ENCODE measurements around the gene EVA1C.
"Not testable (repeated sequence)": the region's sequence is repeated elsewhere in the genome, so short reads cannot be mapped to it uniquely, and the experiment has no call there.

Gene EVA1C

DNA sequence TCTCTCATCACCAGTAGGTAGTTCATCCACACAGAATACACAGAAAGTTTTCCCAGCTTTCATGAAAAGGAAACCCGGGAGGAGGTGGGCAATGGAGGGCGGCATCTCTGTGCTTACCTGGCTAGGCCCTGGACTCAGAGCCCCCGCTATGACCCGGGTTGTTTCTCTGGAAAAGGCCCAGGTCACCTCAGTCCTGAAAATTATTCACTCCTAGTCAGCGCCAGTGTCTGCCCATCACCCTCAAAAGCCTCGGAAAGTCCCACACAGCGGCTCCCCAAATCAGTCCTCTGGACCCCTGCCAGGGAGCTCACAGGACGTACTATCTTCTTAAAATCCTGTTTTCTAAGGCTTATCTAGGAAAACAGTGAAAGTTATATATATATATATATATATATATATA lies 121.6 kb downstream of the EVA1C start:
- DNase-seq = no peak

DNA sequence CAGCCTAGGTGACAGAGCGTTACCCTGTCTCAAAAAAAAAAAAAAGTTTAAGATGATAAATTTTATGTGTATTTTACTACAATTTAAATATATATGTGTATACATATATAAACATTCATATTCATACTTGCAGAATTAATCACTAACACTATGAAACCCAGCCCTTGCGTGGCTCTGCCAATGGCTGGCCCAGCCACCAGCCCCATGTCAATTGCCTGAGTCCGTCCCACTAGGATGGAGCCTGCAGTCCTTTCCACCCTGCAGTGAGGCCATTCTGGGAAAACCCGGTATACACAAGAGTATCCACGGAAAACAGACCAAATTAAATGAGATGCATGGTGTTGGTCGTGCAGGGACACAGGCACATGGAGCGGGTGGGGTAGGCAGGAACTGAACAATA lies 123.1 kb downstream of the EVA1C start:
- no peak for DNase-seq

DNA sequence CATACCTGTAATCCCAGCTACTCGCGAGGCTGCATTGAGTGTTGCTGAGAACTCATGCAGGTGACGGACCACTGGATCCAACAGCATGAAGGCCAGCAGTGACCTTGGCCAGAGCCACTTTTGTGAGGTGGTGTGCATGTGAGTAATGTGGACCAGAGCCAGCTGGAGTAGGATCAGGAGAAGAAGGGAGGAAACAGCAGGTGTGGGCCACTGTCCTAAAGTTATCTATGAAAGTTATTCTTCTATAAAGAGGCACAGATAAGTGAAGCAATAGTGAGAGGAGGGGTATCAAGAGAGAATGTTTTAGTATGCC lies 125.0 kb downstream of the EVA1C start:
- no peak for DNase-seq

DNA sequence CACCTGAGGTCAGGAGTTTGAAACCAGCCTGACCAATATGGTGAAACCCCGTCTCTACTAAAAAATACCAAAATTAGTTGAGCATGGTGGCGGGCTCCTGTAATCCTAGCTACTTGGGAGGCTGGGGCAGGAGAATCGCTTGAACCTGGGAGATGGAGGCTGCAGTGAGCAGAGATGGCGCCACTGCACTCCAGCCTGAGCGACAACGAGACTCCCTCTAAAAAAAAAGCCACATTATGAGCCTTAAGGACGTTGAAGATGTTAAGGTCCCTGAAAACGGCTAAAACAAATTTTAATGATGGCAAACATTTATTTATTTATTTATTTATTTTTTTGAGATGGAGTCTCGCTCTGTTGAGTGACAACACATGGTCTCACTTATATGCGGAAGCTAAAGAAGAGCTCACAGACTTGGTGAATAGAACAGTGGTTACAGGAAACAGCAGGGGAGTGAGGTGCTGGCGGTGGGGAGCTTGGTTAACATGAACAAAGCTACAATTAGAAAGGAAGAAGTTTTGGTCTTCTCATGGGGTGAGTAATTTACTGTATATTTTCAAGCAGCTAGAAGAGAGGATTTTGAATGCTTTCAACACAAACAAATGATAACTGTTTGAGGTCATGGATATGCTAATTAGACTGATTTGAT lies 125.8 kb downstream of the EVA1C start:
- DNase-seq = no peak

DNA sequence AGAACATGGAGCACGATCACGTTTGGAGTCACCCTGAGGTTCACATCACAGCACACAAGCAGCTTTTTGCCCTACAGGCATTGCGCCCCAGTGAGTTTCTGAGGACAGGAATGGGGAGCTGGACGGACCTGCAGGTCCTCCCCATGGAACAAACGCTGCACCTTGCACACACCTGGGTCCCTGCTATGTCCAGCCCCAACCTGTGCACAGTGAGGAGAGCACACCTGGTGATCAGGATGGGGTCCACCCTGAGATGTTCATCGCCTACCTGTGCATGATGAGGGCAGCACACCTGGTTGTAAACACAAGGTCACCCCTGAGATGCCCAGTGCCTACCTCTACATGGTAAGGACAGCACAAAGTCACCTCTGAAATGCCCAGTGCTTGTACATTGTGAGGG lies 126.9 kb downstream of the EVA1C start:
- DNase-seq = no peak

DNA sequence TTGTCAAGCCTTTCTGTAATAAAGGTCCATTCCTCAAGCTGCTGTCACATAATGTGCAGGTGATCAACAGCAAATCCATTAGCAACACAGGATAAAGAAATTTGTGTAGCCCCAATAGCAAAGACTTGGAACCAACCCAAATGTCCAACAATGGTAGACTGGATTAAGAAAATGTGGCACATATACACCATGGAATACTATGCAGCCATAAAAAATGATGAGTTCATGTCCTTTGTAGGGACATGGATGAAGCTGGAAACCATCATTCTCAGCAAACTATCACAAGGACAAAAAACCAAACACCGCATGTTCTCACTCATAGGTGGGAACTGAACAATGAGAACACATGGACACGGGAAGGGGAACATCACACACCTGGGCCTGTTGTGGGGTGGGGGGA lies 130.6 kb downstream of the EVA1C start:
- not testable (repeated sequence) for DNase-seq

DNA sequence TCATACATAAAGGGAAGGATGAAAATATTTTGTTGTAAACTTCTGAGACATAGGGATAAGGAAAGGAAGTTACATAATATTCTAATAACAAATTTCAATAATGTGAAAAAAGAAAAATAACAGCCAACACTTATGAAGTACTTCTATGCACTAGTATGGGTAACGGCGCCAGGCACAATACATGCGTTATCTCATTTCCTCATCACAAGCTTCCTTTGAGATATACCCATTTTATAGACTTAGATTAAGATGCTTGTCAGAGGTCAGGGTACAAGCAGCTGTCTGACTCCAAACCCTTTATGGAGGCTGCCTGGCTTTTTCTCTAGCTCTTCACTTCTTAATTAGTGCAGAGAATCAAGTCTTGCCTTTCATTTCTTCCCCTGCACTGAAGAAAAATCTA lies 131.5 kb downstream of the EVA1C start:
- no peak for DNase-seq

DNA sequence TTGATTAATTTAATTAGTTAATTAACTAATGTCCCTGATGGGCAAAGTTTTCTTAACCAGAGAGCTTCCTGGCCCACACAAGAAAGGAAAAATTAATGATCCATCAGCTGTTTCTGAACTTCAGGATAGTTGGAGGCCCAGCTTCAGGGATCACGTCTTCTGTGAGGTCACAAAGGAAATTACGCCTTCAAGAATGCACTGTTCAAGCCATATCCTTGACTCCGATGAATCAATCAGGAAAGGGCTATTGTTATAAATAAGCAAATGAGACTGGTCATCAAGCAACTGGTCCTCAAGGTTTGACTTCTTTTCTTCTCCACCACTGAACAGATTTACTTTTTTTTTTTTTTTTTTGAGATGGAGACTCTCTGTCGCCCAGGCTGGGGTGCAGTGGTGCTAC lies 132.2 kb downstream of the EVA1C start:
- DNase-seq = no peak

DNA sequence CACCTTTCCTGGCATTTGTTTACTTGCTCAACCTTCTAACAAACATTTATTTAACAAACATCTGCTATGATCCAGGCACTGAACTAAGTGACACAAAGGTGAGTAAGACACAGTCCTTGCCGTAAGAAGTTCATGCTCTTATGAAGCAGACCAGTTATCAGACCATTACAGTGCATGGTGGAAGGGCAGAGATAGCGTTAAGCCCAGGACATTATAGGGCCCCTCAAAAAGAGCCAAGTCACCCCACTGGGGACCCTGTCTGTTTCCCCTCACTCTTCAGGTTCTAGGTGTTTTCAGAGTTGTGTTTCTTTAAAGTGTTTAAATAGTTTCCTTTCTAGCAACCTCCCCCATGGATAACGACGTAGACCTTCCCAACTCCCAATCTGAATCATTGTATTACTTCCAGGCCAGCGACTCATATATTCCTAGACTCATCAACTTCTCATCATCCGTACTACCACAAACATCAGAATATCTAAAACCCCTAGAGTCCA lies 133.5 kb downstream of the EVA1C start:
- no peak for DNase-seq

DNA sequence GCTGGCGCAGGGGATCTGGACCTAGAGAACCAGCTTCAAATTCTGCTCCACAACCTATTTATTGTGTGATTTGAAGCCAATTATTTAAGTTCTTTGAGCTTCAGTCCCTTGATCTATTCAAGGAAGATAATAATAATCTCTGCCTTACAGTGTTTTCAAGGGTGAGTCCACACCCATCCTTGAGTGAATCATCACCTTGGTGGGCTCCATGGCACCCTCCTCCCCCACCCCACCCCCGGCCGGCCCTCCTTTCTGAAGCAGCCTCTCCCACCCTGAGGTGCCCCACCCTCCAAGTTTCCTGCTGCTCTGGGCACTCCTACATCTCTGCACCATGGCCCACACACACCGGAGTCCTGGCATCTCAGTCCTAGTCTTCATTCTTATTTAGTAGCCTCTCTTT lies 134.5 kb downstream of the EVA1C start:
- DNase-seq = no peak

DNA sequence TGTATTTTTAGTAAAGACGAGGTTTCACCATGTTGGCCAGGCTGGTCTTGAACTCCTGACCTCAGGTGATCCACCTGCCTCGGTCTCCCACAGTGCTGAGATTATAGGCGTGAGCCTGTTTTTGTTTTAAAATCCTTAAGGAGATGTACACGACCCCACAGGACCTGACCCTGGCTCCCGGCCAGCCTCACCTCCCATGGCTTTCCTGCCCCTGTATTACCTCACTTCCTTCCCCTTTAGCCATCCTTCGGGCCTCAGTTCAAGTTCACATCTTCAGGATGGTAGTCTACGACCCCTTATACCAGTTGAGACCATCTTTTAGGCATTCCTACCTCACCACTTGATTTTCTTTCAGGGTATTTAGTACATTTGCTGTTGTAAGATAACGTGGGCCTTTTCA lies 136.5 kb downstream of the EVA1C start:
- no peak for DNase-seq

DNA sequence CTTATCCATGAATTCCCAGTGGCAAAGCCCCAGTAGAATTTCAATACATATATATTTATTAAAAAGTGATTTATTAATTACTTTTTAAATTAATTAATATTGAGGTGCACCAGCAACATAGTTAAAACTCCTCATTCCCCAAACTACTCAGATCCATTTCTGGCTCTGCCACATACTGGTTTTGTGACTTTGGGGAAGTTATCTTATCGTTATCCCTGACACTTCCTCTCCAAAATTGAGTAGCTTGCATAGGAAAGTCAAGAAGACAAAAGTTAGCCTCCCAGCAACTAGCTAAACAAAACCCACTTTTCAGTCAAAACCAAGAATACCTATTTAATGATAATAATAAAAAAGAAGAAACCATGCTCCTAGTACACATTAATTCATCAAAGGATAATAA lies 136.9 kb downstream of the EVA1C start:
- no peak for DNase-seq

DNA sequence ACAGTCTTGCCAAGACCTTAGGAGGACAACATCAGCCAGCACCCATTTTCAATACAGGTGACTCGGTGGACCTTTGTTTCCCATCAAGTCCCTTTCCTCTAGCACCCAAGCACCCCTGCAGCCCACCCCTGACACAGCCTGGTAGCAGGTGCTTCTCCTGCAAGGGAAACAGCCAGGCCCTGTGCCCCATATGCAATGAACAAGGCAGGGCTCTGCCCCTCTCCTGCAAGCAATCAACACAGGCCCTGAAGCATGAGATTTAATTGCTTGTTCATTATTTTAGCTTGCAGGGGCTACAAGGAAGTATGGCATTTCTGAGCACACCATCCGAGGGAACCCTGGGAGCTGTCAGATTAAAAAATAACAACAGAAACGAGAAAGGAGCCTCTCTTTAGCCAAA lies 137.4 kb downstream of the EVA1C start:
- no peak for DNase-seq

DNA sequence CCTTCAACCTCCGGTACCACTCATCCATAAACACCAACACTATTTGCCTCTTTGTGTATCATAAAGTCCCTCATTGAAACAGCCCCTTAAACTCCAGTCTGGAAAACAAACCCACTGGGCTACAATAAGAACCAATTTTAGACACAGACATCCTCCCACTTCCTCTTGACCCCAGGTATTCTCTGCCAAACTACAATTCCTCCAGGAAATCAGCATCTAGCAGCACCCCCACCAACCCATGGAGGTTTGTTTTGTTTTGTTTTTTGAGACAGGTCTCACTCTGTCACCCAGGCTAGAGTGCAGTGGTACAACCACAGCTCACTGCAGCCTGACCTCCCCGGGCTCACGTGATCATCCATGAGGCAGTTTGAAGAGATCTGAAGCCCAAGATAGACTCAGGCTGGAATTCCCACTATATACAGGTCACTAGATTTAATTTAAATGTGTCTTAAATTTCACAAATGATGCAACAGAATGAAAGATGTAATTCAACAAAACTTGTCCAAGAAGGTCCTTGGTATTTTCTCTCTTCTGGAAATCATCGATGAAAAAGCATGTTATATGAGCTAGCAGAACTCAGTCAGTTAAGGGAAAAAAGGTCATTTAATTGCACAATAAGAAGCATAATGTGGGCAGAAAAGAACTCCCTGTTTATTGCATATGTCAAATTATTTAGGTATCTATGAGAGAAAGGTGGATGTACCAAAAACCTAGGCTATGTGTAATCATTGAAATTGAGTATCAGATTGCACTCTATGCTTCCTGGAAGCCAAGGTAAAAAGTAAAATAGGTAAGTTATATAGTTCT lies 142.5 kb downstream of the EVA1C start:
- no peak for DNase-seq

DNA sequence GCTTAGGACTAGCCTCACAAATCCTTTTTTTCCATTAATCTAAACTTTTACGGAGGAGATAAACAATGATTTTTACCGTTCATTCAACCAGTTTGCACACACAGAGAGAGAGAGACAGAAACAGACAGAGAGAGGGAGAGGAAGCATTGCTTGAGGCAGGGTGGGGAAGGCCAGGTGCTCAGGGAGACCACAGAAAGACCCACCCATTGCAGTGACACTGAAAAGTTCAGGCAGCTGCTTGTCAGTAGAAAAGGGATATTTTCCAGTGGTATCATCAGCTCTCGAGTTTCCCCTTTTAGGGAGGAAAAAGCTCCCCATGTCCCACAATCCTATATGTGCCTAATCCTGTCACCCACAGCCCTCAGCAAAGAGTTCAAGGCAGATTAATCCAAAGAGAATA lies 145.6 kb downstream of the EVA1C start:
- no peak for DNase-seq

DNA sequence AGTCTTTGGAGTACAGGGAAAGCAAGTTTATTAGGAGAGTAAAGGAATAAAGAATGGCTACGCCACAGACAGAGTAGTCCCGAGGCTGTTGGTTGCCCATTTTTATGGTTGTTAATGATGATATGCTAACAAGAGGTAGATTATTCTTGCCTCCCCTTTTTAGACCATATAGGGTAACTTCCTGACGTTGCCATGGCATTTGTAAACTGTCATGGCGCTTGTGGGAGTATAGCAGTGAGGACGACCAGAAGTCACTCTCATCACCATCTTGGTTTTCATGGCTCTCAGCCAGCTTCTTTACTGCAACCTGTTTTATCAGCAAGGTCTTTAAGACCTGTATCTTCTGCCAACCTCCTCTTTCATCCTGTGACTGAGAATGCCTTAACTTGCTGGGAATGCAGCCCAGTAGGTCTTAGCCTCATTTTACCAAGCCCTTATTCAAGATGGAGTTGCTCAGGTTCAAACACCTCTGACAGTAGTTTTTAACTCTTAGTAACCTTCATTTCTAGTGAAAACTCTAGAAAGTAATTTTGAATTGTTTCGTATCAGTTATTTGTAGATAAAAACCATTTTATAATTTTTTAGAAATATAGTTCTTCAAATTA lies 146.6 kb downstream of the EVA1C start:
- DNase-seq = no peak

DNA sequence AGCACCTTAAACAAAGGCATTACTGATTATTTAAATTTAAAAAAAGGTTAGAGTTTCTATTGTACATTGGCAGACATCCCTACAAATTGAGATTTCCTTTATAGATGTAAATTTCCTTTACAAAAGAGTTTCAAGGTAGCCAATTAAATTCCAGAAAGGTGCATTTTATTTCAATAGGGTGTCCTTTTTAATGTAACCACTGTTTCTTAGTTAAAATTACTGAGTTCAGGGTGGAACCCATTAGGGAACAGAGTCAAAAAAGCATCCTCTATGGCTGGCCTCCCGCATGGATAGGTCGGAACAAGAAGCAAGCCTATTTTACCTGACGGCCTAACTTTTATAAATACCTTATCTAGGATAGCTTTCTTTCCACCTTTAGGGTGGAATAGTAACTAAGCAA lies 148.4 kb downstream of the EVA1C start:
- DNase-seq = no peak

DNA sequence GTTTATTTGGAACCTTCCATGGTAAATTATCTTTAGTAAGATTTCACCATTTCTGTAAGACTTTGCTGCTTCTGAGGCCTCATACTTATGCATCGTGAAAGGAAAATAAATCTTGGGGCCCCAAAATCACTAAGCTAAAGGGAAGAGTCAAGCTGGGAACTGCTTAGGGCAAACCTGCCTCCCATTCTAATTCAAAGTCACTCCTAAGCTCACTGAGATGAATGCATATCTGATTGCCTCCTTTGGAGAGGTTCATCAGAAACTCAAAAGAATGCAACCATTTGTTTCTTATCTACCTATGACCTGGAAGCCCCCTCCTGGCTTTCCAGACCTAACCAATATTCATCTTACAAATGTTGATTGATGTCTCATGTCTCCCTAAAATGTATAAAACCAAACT lies 149.0 kb downstream of the EVA1C start:
- not testable (repeated sequence) for DNase-seq

DNA sequence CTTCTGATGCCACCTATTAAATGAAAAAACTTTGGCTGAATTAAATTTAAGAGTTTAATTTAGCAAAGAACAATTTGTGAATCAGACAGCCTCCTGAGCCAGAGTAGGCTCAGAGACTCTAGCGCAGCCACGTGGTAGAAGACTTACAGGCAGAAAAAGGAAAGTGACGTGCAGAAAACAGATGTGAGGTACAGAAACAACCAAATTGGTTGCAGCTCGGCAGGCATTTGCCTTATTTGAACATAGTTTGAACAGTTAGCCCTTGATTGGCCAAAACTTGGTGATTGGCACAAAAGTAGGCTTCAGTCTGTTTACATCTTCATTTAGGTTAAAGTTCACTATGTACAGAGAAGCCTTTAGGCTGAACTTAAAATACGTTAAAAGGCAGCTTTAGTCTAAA lies 149.9 kb downstream of the EVA1C start:
- DNase-seq = no peak

DNA sequence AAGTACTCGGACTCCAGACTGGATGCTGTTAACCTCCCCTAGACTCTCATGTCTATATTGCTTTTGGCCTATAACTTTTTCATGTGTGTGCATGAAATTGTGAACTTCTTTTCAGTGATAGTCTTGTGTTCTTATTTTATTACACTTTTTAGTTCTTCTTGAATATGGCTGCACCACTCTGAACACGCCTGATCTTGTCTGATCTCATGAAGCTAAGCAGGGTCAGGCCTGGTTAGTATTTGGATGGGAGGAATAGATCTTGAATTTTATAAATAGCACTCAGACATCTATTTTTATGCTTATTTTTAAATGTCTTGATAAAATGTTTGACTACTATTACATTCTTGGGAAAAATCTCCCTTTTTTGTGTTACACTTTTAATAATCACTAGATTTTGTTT lies 150.4 kb downstream of the EVA1C start:
- no peak for DNase-seq
